GM19328 (cell line): ENCODE data around the gene CASP6.

ENCODE experiments used
- ATAC-seq: cut with Tn5 transposase; IDR thresholded peaks from one replicate; pipeline ENCODE4 v1.9.1; 2021; ENCODE audit warnings: mild to moderate bottlenecking, moderate library complexity; ENCODE audit not compliant: unreplicated experiment

Gene CASP6

DNA sequence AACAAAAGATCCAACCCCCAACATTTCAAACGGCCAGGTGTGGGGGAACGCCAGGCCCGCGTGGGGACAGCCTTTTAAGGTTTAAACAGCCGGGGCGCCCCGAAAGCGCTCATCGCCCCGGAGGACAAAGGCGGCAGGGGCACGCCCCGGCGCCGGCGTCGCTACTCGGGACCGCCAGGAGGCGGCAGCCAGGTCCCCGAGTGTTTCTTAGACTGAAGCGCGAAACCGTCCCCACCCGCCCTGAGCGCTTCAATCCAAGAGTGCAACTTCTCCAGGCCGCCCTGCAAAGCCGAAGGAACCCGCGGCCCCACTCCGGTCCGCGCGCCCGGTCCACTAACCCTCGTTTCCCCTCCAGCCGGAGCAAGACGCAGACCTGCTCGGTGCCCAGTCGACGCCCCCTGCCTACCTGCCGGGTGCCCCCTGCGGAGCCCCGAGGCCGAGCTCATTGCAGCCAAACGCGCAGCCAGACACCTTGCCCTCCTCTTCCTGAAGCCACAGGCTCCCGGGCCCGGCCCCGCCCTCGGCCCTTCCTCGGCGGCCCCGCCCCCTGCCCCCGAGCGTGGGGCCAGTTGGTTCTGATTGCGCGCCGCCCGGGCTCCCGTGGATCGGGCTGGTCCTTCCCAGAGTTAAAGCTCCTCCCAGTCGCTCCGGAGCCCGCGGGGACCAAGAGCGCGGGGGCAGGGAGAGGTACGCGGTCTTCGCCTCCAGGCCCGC lies at the start of gene CASP6:
Gene CASP6, minus strand, starts transcription at position 496 of the 714 bp plus-strand sequence. Its CDS starts 50 bp downstream, at position 446.
- ATAC-seq = peak; percentile 76

- ATAC-seq = no peak
These were observed 49.3 kb upstream of the CASP6 start for GRCh38 chr4:109752525-109752924.

GRCh38 chr4:109751852-109752251 lies 48.6 kb upstream of the CASP6 start:
- no peak for ATAC-seq

- ATAC-seq = no peak
These were observed 47.5 kb upstream of the CASP6 start for GRCh38 chr4:109750652-109751244.

DNA sequence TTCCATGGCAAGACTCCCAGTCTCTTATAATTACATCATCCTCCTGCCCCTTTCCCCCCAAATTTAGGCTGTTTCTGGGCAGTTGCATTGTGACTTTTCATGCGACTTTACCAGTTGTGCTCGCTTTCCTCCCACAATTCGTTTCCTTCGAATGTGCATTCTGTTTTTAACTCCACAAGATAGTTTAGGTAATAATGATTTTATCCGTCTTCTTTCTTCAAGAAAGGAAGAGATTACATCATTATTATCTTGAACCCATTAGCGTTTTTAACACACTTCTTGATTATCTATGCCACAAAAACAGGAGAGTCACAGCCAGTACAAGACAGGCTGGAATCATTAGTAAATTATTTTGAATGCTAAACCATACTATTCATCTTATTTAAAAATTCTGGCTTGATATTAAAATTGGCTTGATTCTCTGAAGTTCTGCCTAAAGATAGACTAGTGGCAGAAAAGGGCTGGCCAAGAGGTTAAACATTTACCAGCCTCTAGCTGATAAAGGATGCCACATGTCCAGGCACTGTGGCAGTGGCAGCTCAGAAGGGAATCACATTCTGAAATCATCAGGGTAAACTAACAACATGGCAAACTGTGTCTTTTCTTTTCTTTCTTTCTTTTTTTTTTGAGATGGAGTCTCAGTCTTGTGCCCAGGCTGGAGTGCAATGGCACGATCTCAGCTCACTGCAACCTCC lies 46.3 kb upstream of the CASP6 start:
- ATAC-seq = no peak

DNA sequence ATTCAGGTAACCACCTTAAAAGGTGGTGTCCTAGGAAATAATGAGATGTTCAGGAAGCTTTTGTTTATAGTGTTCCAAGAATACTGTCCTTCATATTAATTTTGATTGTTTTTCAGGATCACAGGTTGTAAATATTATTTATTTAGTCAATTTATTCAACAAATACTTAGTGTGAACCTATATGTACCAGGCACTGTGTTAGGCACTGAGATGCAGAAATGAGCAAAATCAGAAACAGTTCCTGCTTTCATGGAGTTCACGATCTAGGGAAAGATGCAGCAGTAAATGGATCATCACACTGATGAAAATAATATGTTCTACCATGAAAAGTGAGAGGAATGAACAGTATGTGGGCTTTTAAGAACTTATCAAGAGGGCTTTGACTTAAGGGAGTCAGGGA lies 44.9 kb upstream of the CASP6 start:
- ATAC-seq = no peak

DNA sequence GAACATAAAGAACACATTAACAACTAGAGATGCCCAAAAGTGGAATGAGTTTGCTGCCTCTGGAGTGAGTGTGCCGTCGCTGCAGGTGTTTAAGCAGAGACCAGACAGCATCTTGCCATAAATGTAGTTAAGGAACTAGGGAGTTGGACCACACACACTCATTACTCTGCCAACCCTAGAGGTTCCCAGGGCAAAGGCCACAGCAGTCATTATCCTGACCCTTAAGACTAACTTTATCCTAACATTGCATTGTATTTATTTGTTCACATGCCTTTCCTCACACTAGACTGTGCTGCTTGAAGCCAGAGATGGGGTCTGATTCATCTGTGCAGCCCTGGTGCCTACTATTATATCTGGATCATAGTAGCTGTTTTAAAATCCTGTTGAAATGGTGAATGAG lies 43.5 kb upstream of the CASP6 start:
- ATAC-seq = no peak

DNA sequence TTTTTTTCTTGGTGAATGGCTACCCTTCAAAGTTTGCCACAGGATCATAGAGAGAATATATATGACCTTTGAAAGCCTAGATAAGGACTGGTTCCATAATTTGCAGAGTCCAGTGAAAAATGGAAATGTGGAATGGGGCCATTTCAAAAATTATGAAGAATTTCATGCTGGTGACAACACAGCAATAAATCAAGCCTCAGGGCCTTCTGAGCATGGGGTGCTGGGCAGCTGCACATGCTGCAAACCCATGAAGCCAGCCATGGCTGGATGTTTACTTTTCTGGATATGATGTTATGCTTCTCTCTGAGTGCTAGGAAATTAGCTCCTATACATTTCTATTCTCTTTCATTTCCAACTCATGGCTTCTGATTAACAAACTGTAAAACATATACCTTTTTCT lies 42.6 kb upstream of the CASP6 start:
- ATAC-seq = no peak

GRCh38 chr4:109739547-109739946 lies 36.3 kb upstream of the CASP6 start:
- ATAC-seq = no peak

DNA sequence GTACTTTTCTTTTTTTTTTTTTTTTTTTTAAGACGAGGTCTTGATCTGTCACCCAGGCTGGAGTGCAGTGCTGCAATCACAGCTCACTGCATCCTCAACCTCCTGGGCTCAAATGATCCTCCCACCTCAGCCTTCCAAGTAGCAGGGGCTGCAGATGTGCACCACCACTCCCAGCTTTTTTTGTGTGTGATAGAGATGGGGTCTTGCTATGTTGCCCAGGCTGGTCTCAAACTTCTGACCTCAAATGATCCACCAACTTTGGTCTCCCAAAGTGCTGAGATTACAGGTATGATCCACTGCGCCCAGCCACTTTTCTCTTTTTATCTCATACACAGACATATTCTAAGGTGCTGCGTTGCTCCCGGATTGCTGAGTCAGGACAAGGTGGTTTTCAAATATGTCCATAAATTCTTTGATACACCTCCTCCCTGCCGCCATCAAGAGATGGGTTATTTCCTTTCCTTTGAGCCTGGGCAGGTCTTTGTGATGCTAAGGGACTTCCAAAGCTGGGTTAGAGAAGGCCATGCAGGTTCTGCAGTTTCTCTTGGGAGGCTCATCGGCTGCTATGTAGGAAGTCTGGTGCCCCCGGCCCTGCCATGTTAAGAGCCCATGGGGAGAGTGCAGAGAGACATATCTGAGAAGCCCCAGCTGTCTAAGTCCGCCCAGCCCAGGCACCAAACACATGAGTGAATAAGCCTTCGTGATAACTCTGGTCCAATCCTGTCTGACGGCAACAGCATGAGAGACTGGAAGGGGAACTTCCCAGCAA lies 35.0 kb upstream of the CASP6 start:
- no peak for ATAC-seq

GRCh38 chr4:109735566-109736365 lies 32.5 kb upstream of the CASP6 start:
- no peak for ATAC-seq

DNA sequence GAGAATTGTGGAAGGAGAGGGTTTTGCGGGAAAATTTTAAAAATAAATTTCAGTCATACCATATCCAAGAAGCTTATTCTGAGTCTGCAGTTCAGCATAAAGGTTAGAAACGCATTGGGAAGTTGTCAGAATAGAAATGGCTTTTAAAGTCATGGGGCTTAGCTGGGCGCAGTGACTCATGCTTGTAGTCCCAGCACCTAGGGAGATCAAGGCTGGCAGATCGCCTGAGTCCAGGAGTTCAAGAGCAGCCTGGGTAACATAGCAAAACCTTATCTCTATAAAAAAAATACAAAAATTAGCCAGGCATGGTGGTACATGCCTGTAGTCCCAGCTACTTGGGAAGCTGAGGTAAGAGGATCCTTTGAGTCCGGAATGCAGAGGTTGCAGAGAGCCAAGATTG lies 30.5 kb upstream of the CASP6 start:
- ATAC-seq = no peak

DNA sequence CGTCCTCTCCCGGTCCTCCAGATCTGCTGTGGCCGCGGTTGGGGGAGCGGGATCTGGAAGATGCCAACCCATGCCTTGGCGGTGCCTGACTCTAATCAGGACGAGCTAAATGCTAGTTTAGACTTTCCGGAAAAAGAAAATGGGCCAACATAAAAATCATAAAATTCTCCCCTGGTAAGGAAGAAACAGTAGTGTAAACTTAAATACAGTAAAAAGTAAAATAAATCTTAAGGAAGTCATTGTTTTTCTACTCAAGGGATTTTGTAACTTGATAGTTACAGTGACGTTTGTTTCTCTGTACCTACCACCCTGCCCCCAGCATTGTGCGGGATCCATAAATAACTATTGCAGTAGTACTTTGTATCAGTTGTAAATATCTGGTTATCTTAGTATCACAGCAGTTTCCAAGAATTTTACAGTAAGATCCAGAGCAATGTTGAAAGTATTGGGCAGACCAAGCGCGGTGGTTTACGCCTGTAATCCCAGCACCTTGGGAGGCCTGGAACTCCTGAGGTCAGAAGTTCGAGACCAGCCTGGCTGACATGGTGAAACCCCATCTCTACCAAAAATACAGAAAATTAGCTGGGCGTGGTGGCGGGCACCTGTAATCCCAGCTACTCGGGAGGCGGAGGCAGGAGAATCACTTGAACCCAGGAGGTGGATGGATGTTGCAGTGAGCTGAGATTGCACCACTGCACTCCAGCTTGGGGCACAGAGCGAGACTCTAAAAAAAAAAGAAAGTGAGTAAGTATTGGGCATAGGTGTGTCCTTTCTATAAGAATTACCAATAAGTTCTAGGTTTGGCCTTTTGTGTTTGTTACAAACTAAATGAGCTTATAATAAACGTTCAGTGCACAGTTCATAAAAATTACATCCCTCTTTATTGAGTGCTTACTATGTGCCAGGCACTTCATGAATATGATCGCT lies 27.6 kb upstream of the CASP6 start:
- no peak for ATAC-seq

DNA sequence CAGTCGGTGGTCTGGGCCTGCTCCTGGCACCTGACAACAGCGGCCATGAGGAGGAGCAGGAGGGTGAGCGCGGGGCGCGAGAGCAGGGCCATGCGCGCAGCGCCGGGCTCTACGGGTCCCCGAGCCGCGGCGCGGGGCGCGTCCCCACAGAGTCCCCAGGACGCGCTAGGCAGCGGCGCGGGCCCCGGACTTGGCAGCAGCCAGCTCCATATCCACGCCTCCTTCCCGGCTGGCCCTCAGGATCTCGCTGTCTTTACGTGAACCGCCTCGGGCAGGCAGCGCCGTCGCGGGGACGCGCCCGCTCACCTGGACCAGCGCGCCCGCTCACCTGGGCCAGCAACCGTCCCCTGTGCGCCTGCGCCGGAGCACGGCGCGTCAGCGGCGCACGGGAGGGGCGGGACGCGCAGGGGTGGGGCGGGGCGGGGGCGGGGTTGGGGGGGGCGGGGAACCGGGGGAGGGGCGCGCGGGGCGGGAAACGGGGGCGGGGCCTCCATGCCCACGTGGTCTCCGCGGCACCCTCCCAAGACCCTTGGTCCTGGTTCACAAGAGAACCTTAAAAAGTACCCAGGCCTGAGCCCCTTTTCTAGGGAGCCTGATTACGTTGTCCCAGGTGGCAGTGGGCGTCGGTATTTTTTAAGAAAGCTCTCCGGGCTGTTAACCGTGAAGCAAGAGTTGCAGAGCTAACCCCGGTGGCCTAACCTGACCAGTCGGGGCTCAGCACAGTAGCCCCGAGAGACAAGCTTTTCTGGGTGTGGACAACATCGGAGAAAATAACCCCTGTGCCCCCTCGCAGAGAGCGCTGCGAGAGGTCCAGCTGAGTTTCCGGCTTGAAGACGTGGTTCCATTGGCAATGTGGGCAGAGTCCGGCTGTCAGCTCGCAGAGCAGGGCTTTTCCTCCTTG lies 26.7 kb upstream of the CASP6 start, which contains the start of gene PLA2G12A:
Gene PLA2G12A, minus strand, starts transcription at position 353 of the 901 bp plus-strand sequence. Its CDS starts 261 bp downstream, at position 92.
- peak; percentile 78 for ATAC-seq

- no peak for ATAC-seq
These were observed 26.0 kb upstream of the CASP6 start for GRCh38 chr4:109729117-109729717.

- ATAC-seq = no peak
These were observed 25.1 kb upstream of the CASP6 start for GRCh38 chr4:109728385-109728784.

GRCh38 chr4:109723110-109723509 lies 19.9 kb upstream of the CASP6 start:
- no peak for ATAC-seq

- ATAC-seq = no peak
These were observed 19.1 kb upstream of the CASP6 start for GRCh38 chr4:109722357-109722756.
